ENCODE data around the gene RBM33.

GRCh38 chr7:155656891-155657290, 12.4 kb downstream of the RBM33 start:
- TF ChIP-seq YY1 (IDR thresholded peaks at IDR 0.05; ENCODE audit: insufficient read depth, insufficient read length): no peak
- TF ChIP-seq SUZ12 (IDR thresholded peaks at IDR 0.05; ENCODE audit: extremely low read depth, insufficient read depth, insufficient read length): no peak
- TF ChIP-seq ZNF274 (IDR thresholded peaks at IDR 0.05; ENCODE audit: low read depth, low read length): no peak

Measured in NT2/D1 (cell line).